GM12891 (cell line): ENCODE measurements around the gene PRKAR1B.

Source experiments
- POLR2A ChIP-seq: IDR thresholded peaks from 2 replicates; pipeline ENCODE4 v1.6.1; 2011; ENCODE audit warnings: low read depth, low read length, control low read depth
- POLR2AphosphoS5 ChIP-seq: IDR thresholded peaks from 2 replicates; pipeline ENCODE4 v1.6.1; 2011; ENCODE audit warnings: low read depth, low read length, control low read depth
- SPI1 ChIP-seq: IDR thresholded peaks from 2 replicates; pipeline ENCODE4 v1.6.1; 2011; ENCODE audit warnings: low read depth, low read length, control low read depth
- TAF1 ChIP-seq: IDR thresholded peaks from 2 replicates; pipeline ENCODE4 v1.6.1; 2011; ENCODE audit warnings: low read depth, low read length, control low read depth

DNA sequence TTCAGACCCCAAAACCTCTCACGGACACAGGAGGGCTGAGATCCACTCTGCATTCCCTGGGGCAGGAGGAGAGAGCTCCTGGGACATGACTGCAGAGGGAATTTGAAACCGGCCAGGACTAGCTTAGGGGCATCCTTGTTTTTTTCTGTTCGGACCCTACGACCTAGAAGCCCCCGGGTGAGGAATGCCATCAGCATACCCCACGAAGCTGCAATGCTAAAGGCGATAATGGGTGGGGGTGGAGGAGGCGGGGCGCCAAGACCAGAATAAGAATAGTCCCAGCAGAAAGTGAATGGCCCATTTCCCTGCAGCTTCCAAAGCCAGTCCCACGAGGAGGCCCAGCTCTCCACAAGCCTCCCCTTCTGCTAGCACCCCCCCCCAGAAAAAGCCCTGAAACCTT is 211.5 kb downstream of the PRKAR1B start:
- TF ChIP-seq POLR2A (no peak), POLR2AphosphoS5 (no peak), TAF1 (no peak), SPI1 (no peak)
